Measurements from ENCODE around the gene SLC4A11. TPM values are rescaled to one million over a fixed set of nuclear protein-coding genes. Genes with fewer than 3 reads are reported as not detected.

SLC4A11 gene
- total RNA-seq, 6 donors from 2014 or later: 2.6 to 14.9 (median 5.2) TPM

- DNase-seq (no peak), ATAC-seq (ENCODE audit: low FRiP score in 2 of 2) (no peak)
- Histone ChIP-seq H3K27ac (no peak overlapping the region), H3K4me1 (no peaks in the 10 kb centered on the region), H3K36me3 (peaks cover 37 to 97% (median 76%) of the 10 kb centered on the region in 4 donors), H3K4me3 (no peak overlapping the region), H3K27me3 (no peaks in the 10 kb centered on the region), H3K9me3 (no peaks in the 10 kb centered on the region)
- WGBS, 2 donors: 91 to 96% methylated on average over 13 to 14 of the region's 14 CpGs
- TF ChIP-seq POLR2A (IDR thresholded peaks at IDR 0.05) (no peak), CTCF (IDR thresholded peaks at IDR 0.05) (no peak), EP300 (IDR thresholded peaks at IDR 0.05) (no peak), POLR2AphosphoS5 (IDR thresholded peaks at IDR 0.05) (no peak)
Observed at GRCh38 chr20:3193806-3194616, 45.0 kb downstream of the SLC4A11 start.

- no peak for ATAC-seq (ENCODE audit: low FRiP score in 2 of 2)
- Histone ChIP-seq H3K27ac (no peak overlapping the region), H3K36me3 (peaks cover 37 to 91% (median 72%) of the 10 kb centered on the region in 4 donors), H3K9me3 (no peaks in the 10 kb centered on the region), H3K4me1 (no peaks in the 10 kb centered on the region), H3K4me3 (no peak overlapping the region), H3K27me3 (no peaks in the 10 kb centered on the region)
- 96 to 97% methylated on average over 18 of the region's 18 CpGs for WGBS, 2 donors
- no peak for DNase-seq
- TF ChIP-seq CTCF (IDR thresholded peaks at IDR 0.05): no peak
- TF ChIP-seq POLR2AphosphoS5 (IDR thresholded peaks at IDR 0.05): no peak
- no peak for TF ChIP-seq EP300 (IDR thresholded peaks at IDR 0.05)
- TF ChIP-seq POLR2A (IDR thresholded peaks at IDR 0.05): no peak
Observed at GRCh38 chr20:3192226-3193015, 46.6 kb downstream of the SLC4A11 start.

- TF ChIP-seq POLR2A (IDR thresholded peaks at IDR 0.05) (no peak), POLR2AphosphoS5 (IDR thresholded peaks at IDR 0.05) (no peak), CTCF (IDR thresholded peaks at IDR 0.05) (no peak), EP300 (IDR thresholded peaks at IDR 0.05) (no peak)
- Histone ChIP-seq H3K27me3 (no peaks in the 10 kb centered on the region), H3K27ac (no peak overlapping the region), H3K36me3 (peaks cover 37 to 74% (median 65%) of the 10 kb centered on the region in 4 donors), H3K4me1 (no peaks in the 10 kb centered on the region), H3K4me3 (no peak overlapping the region), H3K9me3 (no peaks in the 10 kb centered on the region)
- ATAC-seq (ENCODE audit: low FRiP score in 2 of 2): no peak
- 84 to 94% methylated on average over 9 to 12 of the region's 14 CpGs for WGBS, 2 donors
- DNase-seq: no peak
Observed at GRCh38 chr20:3190681-3191111, 48.3 kb downstream of the SLC4A11 start.

GRCh38 chr20:3189561-3190131 is 49.3 kb downstream of the SLC4A11 start:
- TF ChIP-seq CTCF (IDR thresholded peaks at IDR 0.05) (no peak), POLR2A (IDR thresholded peaks at IDR 0.05) (no peak), EP300 (IDR thresholded peaks at IDR 0.05) (no peak), POLR2AphosphoS5 (IDR thresholded peaks at IDR 0.05) (no peak)
- no peak overlapping the region for H3K4me3 ChIP-seq
- H3K9me3 ChIP-seq: no peaks in the 10 kb centered on the region
- DNase-seq (no peak), ATAC-seq (ENCODE audit: low FRiP score in 2 of 2) (no peak)
- H3K27me3 ChIP-seq: no peaks in the 10 kb centered on the region
- no peak overlapping the region for H3K27ac ChIP-seq
- 84 to 88% methylated on average over 4 of the region's 4 CpGs for WGBS, 2 donors
- H3K36me3 ChIP-seq: peaks cover 31 to 64% (median 55%) of the 10 kb centered on the region in 4 donors
- no peaks in the 10 kb centered on the region for H3K4me1 ChIP-seq
